Right cardiac atrium (tissue), 5 donors: ENCODE results near the gene SNX18. TPM values are rescaled to one million over a fixed set of nuclear protein-coding genes. Genes with fewer than 3 reads are reported as not detected.
A peak's percentile ranks its signal among the peaks of the same experiment; 100 is the strongest.

Experiments used
- ATAC-seq, 2 donors: fragments of 200-7000 bp; cut with Tn5 transposase; one replicate each; pipeline versions ENCODE4 v1.8.0 to v1.9.1; 2020; ENCODE audit warnings: moderate library complexity in 2 of 2, mild to moderate bottlenecking in 1 of 2
- DNase-seq, 3 donors: peaks; one replicate each; pipeline ENCODE4 v3.0.0-alpha.2; 2020
- H3K27ac ChIP-seq: one replicate; pipeline ENCODE4 v1.5.1; 2013; ENCODE audit warnings: mild to moderate bottlenecking, low read length, control low read depth, moderate library complexity
- H3K27me3 ChIP-seq: one replicate; pipeline ENCODE4 v1.6.1; 2013; ENCODE audit not compliant: control insufficient read depth, insufficient read depth
- H3K4me1 ChIP-seq: one replicate; pipeline ENCODE4 v1.6.1; 2013; ENCODE audit warnings: low read length; ENCODE audit not compliant: control insufficient read depth, insufficient read depth
- H3K4me3 ChIP-seq: one replicate; pipeline ENCODE4 v1.5.1; 2013; ENCODE audit warnings: low read length, control low read depth
- H3K9me3 ChIP-seq: one replicate; pipeline ENCODE4 v1.6.1; 2013; ENCODE audit warnings: low read length; ENCODE audit not compliant: control insufficient read depth
- WGBS: extraction: QIAGEN DNeasy Blood & Tissue Kit; methylation state at CpG from one replicate; pipeline ENCODE4 v1.1.7; 2013; 5-methylcytosine and 5-hydroxymethylcytosine counted together
- intact Hi-C, 4 donors: fragments of 100-400 bp; cut with DNase I; formaldehyde crosslinking; loops; one replicate each; pipeline versions ENCODE4 v1.11.0 to v1.14.0; 2022 to 2023
- polyA plus RNA-seq: library from polyadenylated mRNA; stranded (reverse); fragments of 200-250 nt; gene quantifications from one replicate; pipeline ENCODE4 v1.2.3, GENCODE V29; 2013
- total RNA-seq, 4 donors: library from RNA; stranded (reverse); fragmentation: NEBNext Ultra II Directional; extraction: Animal tissue kit (Norgen Biotek cat#: 25700); gene quantifications; one replicate each; pipeline ENCODE4 v1.2.1, GENCODE V29; 2021
- donor health status: healthy with polysubstance abuse.
- donor health status: DM: no; HTN: yes; CAD: no.
- donor health status: DM: no; HTN: no; CAD: no.
- donor health status: DM: no; HTN: yes; CAD: no; lungs with severe emphysema.
- donor health status: DM: yes; HTN: yes; CAD: no.

The SNX18 gene
- total and polyA plus RNA-seq, 5 donors, result 3.8 to 14.0 (median 12.8) TPM

DNA sequence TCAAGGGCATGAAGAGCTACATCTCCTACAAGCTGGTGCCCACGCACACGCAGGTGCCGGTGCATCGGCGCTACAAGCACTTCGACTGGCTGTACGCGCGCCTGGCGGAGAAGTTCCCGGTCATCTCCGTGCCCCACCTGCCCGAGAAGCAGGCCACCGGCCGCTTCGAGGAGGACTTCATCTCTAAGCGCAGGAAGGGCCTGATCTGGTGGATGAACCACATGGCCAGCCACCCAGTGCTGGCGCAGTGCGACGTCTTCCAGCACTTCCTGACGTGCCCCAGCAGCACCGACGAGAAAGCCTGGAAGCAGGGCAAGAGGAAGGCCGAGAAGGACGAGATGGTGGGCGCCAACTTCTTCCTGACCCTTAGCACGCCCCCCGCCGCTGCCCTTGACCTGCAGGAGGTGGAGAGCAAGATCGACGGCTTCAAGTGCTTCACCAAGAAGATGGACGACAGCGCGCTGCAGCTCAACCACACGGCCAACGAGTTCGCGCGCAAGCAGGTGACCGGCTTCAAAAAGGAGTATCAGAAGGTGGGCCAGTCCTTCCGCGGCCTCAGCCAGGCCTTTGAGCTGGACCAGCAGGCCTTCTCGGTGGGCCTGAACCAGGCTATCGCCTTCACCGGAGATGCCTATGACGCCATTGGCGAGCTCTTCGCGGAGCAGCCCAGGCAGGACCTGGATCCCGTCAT lies 1.4 kb downstream of the SNX18 start:
- peaks cover 5% of the 10 kb centered on the region for H3K4me1 ChIP-seq
- intact Hi-C loops, result loop anchor here in 3 of 4 donors (5.0 to 10.0 kb wide), 3 partner anchors 246 to 348 kb away; no protein-coding TSS in a partner anchor
- H3K27me3 ChIP-seq, result no peaks in the 10 kb centered on the region
- ATAC-seq (no peak), DNase-seq (peak in 2 of 3 donors; percentile 65 to 68)
- 87% methylated on average over 50 of the region's 50 CpGs for WGBS
- no peak overlapping the region for H3K27ac ChIP-seq
- no peaks in the 10 kb centered on the region for H3K9me3 ChIP-seq
- H3K4me3 ChIP-seq, result peak overlapping the region; percentile 81

DNA sequence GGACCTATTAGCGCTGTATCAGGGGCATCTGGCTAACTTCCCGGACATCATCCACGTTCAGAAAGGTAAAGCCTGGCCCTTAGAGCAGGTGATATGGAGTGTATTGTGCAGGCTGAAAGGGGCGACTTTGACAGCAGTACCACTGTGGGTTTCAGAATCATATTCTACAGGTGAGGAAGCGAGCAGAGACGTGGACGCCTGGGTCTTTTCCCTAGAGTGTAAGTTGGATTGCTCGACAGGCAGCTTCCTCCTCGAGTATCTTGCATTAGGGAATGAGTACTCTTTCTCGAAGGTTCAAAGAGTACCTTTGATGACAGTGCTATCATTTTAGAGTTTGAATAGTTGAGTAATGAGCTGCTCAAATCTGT lies 1.9 kb downstream of the SNX18 start:
- Histone ChIP-seq H3K9me3 (no peaks in the 10 kb centered on the region), H3K27ac (no peak overlapping the region), H3K4me1 (peaks cover 7% of the 10 kb centered on the region), H3K27me3 (no peaks in the 10 kb centered on the region), H3K4me3 (peak overlapping the region; percentile 81)
- no peak for DNase-seq
- WGBS, result 49% methylated on average over 10 of the region's 10 CpGs
- intact Hi-C loops, result loop anchor here in 3 of 4 donors (5.0 to 10.0 kb wide), 3 partner anchors 245 to 348 kb away; no protein-coding TSS in a partner anchor
- ATAC-seq, result no peak

DNA sequence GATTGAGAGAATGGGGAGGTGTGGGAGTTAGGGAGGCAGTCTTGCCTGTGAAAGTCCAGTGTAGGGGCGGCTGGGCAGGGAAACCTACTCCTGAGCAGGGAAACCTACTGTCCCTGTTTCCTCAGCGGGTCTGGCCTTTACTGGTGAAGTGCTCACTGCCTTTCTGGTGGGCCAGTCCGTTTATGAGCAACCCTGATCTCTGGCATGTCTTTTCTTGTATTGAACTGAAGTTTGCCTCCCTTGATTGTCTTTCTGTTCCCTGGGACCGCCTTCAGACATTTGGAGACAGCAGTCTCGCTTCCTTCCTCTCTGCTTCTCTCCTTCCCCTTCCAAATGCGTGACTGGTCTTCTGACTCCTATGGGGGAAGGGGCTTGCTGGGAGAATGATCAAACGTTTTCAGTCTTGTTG lies 2.9 kb downstream of the SNX18 start:
- 16% methylated on average over 7 of the region's 7 CpGs for WGBS
- H3K27me3 ChIP-seq, result no peaks in the 10 kb centered on the region
- no peaks in the 10 kb centered on the region for H3K9me3 ChIP-seq
- peak overlapping the region; percentile 64 for H3K27ac ChIP-seq
- peak overlapping the region; percentile 81 for H3K4me3 ChIP-seq
- ATAC-seq (peak in 1 of 2 donors; percentile 7), DNase-seq (peak in 2 of 3 donors; percentile 28 to 55)
- H3K4me1 ChIP-seq, result peaks cover 11% of the 10 kb centered on the region
- intact Hi-C loops, result loop anchor here in 2 of 4 donors (10.0 kb wide), 2 partner anchors 114 to 124 kb away; no protein-coding TSS in a partner anchor

DNA sequence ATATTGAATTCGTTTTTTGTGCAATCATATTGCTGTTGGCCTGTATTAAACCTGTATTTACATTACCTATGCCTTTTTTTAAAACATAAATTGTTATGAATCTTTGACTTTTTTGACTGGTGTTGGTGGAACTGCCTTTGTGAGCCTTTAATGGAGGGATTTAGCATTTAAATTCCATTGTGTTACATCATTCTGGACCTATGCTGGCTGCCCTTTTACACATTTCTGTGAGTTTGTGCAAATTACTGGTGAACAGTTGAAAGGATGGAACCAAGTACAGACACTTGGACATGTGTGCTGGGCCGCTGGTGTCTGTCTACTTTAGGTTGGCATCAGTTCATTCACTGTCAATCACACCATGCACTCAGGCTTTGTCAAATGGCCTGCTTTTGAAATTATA lies 3.4 kb downstream of the SNX18 start:
- Histone ChIP-seq H3K4me3 (peak overlapping the region; percentile 81), H3K9me3 (no peaks in the 10 kb centered on the region), H3K27ac (no peak overlapping the region), H3K27me3 (no peaks in the 10 kb centered on the region), H3K4me1 (peaks cover 11% of the 10 kb centered on the region)
- no peak for ATAC-seq
- intact Hi-C loops, result loop anchor here in 2 of 4 donors (10.0 kb wide), 2 partner anchors 114 to 124 kb away; no protein-coding TSS in a partner anchor
- WGBS, result 49% methylated on average over 2 of the region's 2 CpGs
- DNase-seq, result no peak

DNA sequence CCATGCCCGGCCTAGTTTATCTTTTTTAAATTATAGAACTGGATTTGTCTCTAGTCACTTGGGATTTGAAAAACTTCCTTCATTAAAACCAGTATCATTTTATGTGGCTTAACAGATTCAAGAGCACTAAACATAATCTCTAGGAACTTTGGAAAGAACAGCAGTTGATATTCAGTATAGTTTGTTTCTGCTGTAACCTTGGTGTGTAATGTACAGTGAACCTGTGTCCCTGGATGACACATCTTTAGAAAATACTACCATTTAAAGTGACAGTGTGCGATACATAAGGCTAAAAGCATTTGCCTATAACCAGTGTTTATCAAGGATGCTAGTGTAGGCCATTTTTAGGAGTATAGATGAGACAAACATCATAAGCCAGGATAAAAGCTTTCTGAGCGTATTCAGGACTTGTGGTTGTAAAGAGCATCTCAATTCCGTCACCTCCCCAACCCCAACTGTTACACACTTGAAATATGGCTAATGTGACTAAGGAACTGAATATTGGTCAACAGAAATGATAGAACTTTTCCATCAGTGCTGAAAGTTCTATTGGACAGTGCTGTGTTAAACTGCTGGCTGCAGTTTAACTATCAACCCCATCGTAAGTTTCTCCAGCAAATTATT lies 4.4 kb downstream of the SNX18 start:
- intact Hi-C loops, result loop anchor here in 2 of 4 donors (10.0 kb wide), 2 partner anchors 113 to 123 kb away; no protein-coding TSS in a partner anchor
- Histone ChIP-seq H3K4me1 (peaks cover 13% of the 10 kb centered on the region), H3K27ac (no peak overlapping the region), H3K9me3 (no peaks in the 10 kb centered on the region), H3K27me3 (no peaks in the 10 kb centered on the region), H3K4me3 (no peak overlapping the region)
- no peak for ATAC-seq
- DNase-seq, result no peak
- 80% methylated on average over 5 of the region's 5 CpGs for WGBS

DNA sequence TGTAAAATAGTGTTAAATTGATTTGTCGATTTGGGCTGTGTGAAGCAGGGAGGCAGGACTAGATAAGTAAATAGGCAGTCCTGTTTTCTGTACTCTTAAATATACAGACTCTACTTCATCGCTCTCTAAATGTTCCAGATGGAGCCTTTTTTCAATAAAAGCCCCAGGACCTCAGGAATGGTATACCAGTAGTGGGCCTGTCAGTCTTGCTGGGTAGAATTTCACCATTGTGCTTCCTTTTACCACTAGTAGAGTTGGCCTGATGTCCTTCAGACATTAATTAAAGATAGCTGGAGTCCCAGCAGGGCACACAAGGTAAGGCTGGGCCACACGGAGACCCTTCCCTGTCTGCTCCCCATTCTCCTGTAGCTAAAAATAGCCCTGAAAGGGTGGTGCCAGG lies 6.0 kb downstream of the SNX18 start:
- 69% methylated on average over 3 of the region's 3 CpGs for WGBS
- Histone ChIP-seq H3K27me3 (no peaks in the 10 kb centered on the region), H3K9me3 (no peaks in the 10 kb centered on the region), H3K27ac (no peak overlapping the region), H3K4me1 (peaks cover 21% of the 10 kb centered on the region), H3K4me3 (no peak overlapping the region)
- no peak for DNase-seq
- intact Hi-C loops, result loop anchor here in 2 of 4 donors (10.0 kb wide), 2 partner anchors 111 to 121 kb away; no protein-coding TSS in a partner anchor
- no peak for ATAC-seq

DNA sequence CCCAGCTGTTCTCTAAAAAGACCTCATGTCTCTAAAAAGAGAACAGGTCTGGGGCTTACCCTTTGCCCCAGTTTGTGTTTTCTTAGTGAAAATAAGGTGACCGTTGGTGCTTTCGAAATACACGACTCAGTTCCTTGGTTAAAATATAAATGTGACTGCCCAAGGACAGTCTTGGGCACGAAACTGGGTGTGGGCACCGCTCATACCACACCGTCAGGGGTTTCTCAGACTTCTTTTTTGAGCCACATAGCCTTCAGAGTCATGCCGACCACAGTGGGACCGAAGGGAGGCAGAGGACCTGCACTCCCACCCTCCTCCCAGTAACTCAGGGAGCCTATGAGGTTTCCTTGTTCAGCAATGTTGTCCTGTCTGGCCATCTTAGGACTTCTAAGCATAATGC lies 6.5 kb downstream of the SNX18 start:
- no peak overlapping the region for H3K27ac ChIP-seq
- H3K4me3 ChIP-seq, result no peak overlapping the region
- H3K4me1 ChIP-seq, result peaks cover 22% of the 10 kb centered on the region
- intact Hi-C loops, result loop anchor here in 2 of 4 donors (10.0 kb wide), 2 partner anchors 111 to 121 kb away; no protein-coding TSS in a partner anchor
- no peak for DNase-seq
- no peaks in the 10 kb centered on the region for H3K9me3 ChIP-seq
- 78% methylated on average over 8 of the region's 8 CpGs for WGBS
- ATAC-seq, result no peak
- H3K27me3 ChIP-seq, result no peaks in the 10 kb centered on the region

DNA sequence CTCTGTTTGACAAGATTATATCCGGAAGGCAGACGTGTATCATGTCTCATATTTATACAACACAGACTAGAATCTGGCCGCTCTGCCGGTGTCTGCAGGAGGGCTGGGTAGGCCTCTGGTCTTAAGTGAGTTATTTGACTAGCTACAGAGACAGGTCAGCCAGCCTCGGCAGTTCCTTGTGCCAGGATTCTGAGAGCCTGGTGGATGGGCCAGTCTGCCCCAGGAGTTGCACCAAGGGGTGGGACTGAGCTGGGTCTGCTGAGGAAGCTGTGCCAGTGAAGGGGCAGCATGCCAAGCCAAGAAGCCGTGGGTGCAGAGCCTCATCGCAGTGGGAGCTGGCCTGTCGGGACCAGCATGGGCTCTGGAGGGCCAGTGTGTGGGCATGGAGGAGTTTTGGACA lies 7.1 kb downstream of the SNX18 start:
- DNase-seq, result peak; percentile 40 to 74 (median 72)
- no peak overlapping the region for H3K4me3 ChIP-seq
- H3K9me3 ChIP-seq, result no peaks in the 10 kb centered on the region
- no peak overlapping the region for H3K27ac ChIP-seq
- intact Hi-C loops, result loop anchor here in 2 of 4 donors (10.0 kb wide), 2 partner anchors 110 to 120 kb away; no protein-coding TSS in a partner anchor
- ATAC-seq, result peak; percentile 28 to 40
- no peaks in the 10 kb centered on the region for H3K27me3 ChIP-seq
- 43% methylated on average over 8 of the region's 8 CpGs for WGBS
- H3K4me1 ChIP-seq, result peaks cover 18% of the 10 kb centered on the region

DNA sequence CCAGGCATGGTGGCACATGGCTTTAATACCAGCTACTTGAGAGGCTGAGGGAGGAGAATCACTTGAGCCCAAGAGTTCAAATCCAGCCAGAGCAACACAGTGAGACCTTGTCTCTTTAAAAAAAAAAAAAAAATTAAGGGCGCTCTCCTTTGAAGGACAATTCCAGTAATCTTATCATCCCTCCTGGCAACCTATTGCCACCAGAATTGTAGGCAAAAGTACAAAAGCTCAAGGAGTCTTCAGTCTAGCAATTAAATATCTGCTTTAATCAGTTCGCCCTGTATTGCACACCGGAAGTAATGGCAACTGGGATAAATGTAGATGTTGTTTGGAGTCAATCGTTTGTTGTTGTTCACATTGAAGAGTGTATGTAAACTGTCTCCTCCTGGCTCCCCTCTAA lies 7.7 kb downstream of the SNX18 start:
- H3K9me3 ChIP-seq, result no peaks in the 10 kb centered on the region
- H3K4me3 ChIP-seq, result no peak overlapping the region
- peaks cover 18% of the 10 kb centered on the region for H3K4me1 ChIP-seq
- H3K27ac ChIP-seq, result no peak overlapping the region
- DNase-seq, result no peak
- intact Hi-C loops, result loop anchor here in 2 of 4 donors (10.0 kb wide), 2 partner anchors 110 to 120 kb away; no protein-coding TSS in a partner anchor
- WGBS, result 90% methylated on average over 4 of the region's 4 CpGs
- ATAC-seq, result no peak
- H3K27me3 ChIP-seq, result no peaks in the 10 kb centered on the region

DNA sequence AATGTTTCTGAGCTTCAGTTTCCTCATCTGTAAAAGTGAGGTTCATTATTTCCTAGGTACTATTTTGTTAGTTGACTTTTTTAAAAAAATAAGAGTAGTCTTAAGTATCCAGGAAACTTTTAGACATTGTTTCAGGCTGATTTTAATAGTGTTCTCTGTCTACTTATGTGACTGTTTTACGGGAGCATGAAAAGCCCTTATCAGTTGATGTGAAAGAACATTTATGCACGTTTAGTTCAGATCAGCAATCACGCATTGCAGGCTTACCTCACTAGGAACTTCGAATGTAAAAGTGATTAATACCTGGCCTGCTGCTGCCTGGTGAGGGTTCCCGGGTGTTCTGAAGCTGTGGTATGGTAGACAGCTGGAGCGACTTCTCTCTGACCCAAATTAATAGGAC lies 8.1 kb downstream of the SNX18 start:
- Histone ChIP-seq H3K27ac (no peak overlapping the region), H3K9me3 (no peaks in the 10 kb centered on the region), H3K4me1 (peaks cover 18% of the 10 kb centered on the region), H3K27me3 (no peaks in the 10 kb centered on the region), H3K4me3 (no peak overlapping the region)
- intact Hi-C loops, result loop anchor here in 2 of 4 donors (10.0 kb wide), 2 partner anchors 109 to 119 kb away; no protein-coding TSS in a partner anchor
- DNase-seq (no peak), ATAC-seq (no peak)
- WGBS, result 87% methylated on average over 6 of the region's 6 CpGs
